HG03139 (cell line): ENCODE results near the gene DSC2.
"Not testable (repeated sequence)": the region's sequence is repeated elsewhere in the genome, so short reads cannot be mapped to it uniquely, and the experiment has no call there.

Experiments
- ATAC-seq: cut with Tn5 transposase; IDR thresholded peaks from one replicate; pipeline ENCODE4 v1.9.1; 2021; ENCODE audit not compliant: unreplicated experiment

Gene DSC2

DNA sequence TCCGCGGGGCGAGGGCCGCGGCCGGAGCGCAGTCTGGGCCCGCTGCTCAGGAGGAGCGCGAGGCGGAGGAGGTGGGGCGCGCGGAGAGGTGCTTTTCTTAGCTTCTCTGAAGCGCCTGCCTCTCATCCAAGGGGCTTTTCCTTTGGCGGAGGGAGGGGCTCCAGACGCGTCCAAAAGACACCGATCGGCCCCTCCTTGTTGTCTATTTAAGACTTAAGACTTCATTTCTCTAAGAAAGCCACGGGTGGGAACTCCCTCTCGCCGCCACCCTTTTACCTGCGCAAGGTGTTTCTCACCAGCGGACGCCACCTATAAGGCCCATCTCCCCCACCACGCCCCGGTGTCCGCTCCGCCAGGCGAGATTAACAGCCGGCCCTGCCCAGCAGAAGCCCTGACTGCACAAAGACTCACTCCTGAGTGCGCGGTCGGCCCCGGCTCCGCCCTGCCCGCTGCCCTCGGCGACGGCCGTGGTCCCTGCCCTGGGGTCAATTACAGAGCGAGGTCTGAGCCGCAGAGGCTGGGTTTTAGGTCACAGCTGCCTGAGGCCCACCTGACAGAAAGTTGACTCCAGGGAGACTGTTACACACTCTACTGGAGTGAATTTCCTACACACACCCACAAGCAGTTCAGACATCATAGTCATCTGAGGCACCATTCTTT, at the start of gene DSC2:
Gene DSC2 (minus strand): TSS at position 397 of the 660 bp plus-strand sequence. CDS start 450 bp downstream, outside the sequence.
- ATAC-seq = no peak

GRCh38 chr18:31149351-31149750, 47.1 kb upstream of the DSC2 start:
- no peak for ATAC-seq

GRCh38 chr18:31148600-31148999, 46.4 kb upstream of the DSC2 start:
- ATAC-seq = no peak

DNA sequence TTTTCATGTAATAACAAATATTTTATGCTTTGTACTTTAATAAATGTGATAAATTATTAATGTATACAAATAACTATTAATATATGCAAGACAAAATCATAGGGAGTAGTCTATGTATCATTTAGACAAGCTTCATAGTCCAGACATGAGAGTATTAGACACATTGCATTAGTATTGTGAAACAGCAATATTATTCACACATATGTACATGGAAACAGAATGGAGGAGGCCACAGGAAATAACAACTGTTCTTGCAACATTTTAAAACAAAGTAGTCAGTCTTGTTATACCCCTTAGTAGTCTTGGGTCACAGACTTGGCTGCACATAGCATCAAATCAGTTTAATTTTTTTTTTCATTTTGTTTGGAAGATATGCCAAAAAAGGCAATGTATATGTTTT, 44.6 kb upstream of the DSC2 start:
- no peak for ATAC-seq

DNA sequence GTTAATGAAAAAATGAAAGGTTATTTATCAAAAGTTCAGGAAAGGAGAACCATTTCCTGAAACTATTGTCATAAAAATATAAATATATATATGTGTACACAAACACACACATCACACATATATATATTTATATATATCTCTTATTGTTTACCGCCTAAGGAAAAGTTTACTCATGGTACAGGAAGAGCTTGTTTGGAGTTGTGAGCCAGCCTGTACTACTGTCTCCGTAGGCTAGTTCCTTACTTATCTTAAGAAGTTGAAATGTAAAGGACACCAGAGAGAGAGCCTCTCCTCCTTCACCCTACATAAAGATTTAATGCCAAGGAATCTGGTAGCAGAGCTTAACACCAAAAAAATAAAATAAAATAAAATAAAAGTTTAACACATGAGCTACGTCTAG, 40.8 kb upstream of the DSC2 start:
- ATAC-seq = no peak

- no peak for ATAC-seq
These were observed 36.5 kb upstream of the DSC2 start for GRCh38 chr18:31138709-31139108.

DNA sequence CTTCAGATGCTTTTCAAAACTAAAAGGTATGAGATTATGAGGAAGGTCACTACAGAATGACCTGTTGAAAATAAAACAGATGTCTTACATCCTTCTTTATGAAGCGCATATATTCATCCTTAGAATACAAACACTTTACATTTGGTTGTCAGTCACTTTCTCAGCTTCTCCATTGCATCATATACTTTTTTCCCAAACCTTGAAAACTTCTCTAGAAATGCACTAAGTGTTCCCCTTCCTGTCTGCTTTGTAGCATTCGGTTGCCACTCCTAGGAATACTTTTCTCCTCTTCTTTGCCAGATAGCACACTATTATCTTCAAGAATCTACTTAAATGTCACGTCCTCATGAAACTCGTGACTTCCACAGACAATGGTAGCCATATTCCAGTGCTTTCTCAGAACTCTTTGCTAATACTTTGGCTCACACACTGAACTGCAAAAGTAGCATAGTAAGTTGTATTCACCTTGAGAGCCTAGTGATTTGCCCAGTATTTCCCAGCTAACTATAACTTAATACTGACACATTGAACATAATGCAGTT, 32.8 kb upstream of the DSC2 start:
- ATAC-seq = no peak

- no peak for ATAC-seq
These were observed 27.3 kb upstream of the DSC2 start for GRCh38 chr18:31129398-31130115.

GRCh38 chr18:31125878-31126277, 23.7 kb upstream of the DSC2 start:
- ATAC-seq = no peak

DNA sequence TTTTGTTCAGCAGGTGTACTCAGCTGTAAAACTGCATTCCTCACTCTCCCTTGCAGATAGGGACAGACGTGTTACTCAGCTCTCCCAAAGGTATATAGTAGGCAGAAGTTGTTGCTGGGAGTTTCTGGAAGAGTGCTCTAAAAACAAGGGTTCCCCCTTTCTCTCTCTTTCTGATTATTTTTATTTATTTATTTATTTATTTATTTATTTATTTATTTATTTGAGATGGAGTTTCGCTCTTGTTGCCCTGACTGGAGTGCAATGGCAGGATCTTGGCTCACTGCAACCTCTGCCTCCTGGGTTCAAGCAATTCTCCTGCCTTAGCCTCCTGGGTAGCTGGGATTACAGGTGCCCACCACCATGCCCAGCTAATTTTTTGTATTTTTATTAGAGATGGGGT, 20.9 kb upstream of the DSC2 start:
- ATAC-seq = not testable (repeated sequence)

DNA sequence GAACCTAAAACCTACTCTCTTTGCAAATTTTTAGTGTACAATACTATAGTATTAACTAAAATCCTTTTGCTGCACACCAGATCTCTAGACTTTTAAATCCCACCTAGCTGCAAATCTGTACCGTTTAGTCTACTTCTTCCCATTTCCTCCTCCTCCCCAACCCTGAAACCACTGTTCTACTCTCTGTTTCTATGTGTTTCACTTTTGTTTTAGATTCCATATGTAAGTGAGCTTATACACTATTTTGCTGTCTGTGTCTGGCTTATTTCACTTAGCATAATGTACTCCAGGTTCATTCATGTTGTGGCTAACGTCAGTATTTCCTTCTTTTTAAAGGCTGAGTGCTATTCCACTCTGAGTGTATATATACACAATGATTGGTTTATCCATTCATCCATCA, 18.4 kb upstream of the DSC2 start:
- ATAC-seq = no peak

- ATAC-seq = no peak
These were observed 14.8 kb upstream of the DSC2 start for GRCh38 chr18:31116853-31117595.

DNA sequence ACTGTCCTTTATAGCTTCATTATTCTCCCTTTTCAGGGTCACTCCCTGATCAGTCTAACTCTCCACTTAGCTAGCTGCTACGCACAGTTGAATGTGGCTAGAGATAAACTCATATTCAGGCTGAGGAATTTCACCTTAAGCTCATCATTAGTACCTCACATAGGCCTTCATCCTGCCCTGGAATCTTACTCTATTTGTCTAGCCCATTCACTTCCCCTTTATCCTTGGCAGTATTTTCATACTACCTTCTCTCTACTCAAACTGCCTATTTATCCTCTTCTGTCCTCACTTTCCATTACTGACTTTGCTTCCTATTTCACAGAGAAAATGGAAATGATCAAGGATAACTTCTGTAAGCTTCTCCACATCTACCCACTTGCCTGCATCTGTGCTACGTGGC, 10.6 kb upstream of the DSC2 start:
- ATAC-seq = no peak

GRCh38 chr18:31105733-31106132, 3.5 kb upstream of the DSC2 start:
- no peak for ATAC-seq

DNA sequence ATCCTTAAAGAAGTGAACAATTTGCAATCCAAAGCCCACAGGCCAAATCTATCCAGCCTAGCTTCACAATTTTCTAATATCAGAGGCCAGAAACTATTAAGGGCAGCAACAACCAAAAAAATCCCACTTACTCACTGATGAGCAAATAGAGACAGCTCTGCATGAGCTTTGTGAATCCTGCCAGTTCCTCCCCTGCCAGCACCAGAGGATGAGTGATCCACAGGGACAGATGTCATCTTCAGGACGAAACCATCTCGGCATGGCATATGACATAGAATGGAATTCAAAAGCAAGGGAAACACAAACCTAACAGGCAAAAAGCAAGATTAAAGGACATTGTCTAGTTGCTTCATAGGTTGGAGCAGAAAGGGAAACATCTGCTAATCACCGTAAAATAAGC, 2.2 kb upstream of the DSC2 start:
- no peak for ATAC-seq

- ATAC-seq = no peak
These were observed 1.2 kb upstream of the DSC2 start for GRCh38 chr18:31103423-31103822.

DNA sequence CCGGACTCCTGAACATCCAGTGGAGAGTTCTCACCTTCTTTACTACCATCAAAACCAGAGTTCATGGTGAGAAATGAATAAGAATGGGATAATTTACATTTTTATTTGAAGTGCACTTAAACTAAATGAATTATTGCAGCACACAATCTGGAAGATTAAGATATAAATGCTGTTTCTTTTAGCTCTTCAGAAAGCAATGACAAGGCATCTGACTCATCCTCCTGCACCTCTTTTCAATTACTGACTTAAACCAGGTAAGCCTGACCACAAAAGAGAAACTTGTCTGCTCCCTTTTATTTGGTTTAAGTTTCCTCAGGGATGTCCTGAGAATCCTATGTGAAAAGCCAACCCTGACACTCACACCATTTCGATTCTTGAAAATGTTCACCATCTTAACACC, 720 bp upstream of the DSC2 start:
- no peak for ATAC-seq

GRCh38 chr18:31101183-31102024, 817 bp downstream of the DSC2 start:
- no peak for ATAC-seq

GRCh38 chr18:31100436-31101182, 1.6 kb downstream of the DSC2 start:
- ATAC-seq = no peak
